ENCODE measurements around the gene WDR13.
"Not testable (repeated sequence)": the region's sequence is repeated elsewhere in the genome, so short reads cannot be mapped to it uniquely, and the experiment has no call there.

WDR13 gene

DNA sequence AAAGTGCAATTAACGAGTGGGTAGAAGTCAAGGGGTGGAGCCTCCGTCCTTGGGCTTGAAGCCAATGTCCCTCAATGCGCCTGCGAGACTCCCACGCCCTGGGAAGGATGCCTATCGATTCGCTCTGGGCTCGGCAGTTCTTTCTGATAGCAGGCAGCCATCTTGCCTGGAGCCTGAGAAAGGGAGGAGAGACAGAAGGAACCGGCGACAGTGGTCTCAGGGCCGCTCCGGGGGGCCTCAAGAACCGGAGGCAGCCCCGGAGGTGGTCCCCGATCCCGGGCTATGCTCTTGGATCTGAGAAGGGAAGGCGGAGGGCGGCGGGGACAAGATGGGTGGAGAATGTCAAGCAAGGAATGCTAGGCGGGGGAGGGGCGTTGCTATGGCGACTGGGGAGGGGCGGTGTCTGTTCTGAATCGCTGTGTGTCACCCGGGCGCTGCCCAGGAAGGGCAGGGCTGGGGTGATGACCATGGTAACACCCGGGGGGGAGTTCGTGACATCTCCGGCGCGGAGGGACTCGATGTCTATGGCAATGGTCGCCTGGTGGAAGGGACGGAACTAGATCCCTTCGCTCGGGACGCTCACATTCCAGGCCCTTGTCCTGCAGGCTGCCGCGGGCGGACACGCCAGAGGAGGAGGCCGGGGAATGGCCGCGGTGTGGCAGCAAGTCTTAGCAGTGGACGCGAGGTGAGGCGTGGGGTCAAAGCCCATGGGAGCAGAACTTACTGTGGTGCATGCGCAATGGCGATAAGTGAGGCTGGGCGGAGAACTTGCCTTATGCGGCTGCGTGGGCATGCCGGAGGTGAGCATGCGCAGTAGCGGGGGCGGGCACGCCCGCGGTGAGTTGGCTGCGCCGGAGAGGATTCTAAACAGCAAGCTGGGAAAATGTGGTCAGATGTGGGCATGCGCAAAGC is at the start of gene WDR13:
Gene WDR13, plus strand, starts transcription at position 140 of the 912 bp plus-strand sequence. Its CDS starts 505 bp downstream, at position 645.
- peak within 1 kb of the TSS; percentile 75 for H3K4me3 ChIP-seq (ENCODE audit: low read depth, low read length)

DNA sequence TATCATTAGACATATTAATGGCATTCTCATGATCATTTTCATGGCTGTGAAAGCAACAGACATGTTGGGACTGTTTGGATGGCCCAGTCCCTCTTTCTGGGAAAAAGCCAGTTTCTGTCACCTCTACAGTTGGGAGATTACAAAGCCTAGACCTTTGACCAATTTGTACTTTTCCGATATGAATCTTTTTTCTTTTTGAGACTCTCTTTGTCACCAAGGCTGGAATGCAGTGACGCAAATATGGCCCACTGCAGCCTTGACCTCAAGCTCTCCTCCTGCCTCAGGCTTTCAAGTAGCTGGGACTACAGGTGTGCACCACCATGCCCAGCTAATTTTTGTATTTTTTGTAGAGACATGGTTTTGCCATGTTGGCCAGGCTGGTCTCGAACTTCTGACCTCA is 48.4 kb upstream of the WDR13 start:
- H3K4me3 ChIP-seq (ENCODE audit: low read depth, low read length), result no peak overlapping the region

DNA sequence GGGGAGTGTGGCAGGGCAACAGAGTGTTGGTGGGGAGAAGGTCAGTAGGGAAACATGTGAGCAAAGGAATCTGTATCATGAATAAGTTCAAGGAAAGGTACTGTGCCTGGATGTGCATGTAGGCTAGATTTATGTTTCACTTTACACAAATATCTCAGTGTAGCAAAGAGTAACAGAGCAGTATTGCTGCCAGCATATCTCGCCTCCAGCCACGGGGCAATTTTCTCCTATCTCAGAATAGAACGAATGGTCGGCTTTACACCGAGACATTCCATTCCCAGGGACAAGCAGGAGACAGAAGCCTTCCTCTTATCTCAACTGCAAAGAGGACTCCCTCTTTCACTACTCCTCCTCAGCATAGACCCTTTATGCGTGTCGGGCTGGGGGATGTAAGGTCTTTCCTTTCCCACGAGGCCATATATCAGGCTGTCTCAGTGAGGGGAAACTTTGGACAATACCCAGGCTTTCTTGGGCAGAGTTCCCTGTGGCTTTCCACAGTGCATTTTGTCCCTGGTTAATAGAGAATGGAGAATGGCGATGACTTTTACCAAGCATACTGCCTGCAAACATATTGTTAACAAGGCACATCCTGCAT is 41.5 kb upstream of the WDR13 start:
- not testable (repeated sequence) for H3K4me3 ChIP-seq (ENCODE audit: low read depth, low read length)

DNA sequence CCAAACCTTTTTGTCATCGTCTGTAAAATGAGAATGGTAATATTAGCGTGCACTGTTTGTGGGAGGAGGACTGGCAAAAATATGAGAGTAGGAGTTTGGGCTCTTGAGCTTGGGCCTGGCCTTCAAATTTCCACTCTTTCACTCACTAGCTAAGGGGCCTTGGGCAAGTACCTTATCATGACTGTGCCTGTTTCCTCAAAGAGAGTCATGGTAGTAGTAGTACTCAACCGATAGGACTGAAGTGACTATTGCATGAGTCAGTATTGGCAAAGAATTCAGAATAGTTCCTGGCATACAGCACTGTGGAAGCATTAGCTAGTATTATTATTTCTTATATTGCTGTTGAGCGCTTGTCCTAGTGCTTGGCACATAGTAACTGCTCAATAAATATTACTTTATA is 39.0 kb upstream of the WDR13 start:
- no peak overlapping the region for H3K4me3 ChIP-seq (ENCODE audit: low read depth, low read length)

DNA sequence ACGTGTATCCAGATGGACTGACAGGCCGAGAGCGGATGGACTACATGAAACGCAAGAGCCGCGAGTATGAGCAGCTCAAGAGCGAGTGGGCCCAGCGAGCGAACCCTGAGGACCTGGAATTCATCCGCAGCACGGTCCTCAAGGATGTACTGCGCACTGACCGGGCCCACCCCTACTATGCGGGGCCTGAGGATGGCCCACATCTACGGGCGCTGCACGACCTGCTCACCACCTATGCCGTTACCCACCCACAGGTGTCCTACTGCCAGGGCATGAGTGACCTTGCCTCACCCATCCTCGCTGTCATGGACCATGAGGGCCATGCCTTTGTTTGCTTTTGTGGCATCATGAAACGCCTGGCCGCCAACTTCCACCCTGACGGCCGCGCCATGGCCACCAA is 37.7 kb upstream of the WDR13 start:
- H3K4me3 ChIP-seq (ENCODE audit: low read depth, low read length), result no peak overlapping the region

DNA sequence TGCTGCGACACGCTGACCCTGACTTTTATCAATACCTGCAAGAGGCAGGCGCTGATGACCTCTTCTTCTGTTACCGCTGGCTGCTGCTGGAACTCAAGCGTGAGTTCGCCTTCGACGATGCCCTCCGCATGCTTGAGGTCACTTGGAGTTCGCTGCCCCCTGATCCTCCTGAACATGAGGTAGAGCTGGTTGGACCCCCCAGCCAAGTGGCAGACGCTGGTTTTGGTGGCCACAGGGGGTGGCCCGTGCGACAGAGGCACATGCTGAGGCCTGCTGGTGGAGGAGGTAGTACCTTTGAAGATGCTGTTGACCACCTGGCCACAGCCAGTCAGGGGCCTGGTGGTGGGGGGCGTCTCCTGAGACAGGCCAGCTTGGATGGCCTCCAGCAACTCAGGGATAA is 37.2 kb upstream of the WDR13 start:
- H3K4me3 ChIP-seq (ENCODE audit: low read depth, low read length), result no peak overlapping the region

DNA sequence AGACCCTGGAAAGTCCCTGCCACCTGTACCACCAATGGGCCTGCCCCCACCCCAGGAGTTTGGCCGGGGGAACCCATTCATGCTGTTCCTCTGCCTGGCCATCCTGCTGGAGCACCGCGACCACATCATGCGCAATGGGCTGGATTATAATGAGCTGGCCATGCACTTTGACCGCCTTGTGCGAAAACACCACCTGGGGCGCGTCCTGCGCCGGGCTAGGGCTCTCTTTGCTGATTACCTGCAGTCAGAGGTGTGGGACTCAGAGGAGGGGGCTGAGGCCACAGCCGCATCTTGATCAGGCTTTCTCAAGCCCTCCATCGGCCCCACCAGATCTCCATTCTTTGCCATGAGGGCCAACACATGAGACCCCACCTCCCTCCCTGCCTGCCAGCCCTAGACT is 36.6 kb upstream of the WDR13 start:
- no peak overlapping the region for H3K4me3 ChIP-seq (ENCODE audit: low read depth, low read length)

DNA sequence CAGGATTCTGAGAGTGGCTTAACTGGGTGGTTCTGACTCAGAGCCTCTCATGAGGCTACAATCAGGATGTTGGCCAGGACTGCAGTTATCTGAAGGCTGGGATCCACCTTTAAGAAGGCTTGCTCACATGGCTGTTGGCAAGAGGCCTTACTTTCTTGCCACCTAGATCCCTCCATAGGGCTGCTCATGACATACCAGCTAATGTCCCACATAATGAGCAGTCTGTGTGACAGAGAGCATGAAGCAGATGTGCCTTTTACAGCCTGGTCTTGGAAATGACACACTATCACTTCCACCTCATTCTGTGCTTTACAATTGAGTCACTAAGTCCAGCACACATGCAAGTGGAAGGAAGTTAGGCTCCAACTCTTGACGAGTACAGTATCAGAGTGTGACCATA is 27.3 kb upstream of the WDR13 start:
- no peak overlapping the region for H3K4me3 ChIP-seq (ENCODE audit: low read depth, low read length)

DNA sequence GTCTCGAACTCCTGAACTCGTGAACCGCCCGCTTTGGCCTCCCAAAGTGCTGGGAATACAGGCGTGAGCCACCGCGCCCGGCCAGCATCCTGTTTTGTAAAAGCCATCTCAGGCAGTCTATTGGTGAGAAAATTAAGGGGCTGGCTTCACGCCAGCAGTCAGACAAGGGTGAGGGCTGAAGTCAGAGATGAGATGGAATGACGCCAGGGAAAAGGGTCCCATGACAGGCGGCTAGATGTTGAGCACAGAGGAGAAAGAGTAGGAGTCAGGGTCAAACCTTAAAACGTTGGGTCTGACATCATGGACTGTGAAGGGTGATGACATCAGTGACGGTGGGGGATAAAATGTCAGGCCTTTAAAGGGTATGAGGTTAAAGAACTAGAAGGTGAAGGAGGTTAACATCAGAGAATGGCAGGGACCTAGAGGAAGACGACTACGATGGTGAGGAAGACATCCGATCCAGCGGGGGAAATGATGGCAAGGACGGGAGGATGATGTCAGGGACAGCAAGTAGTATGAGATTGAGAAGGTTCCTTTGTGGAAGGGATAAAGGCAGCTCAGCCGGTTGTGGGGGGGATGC is 23.5 kb upstream of the WDR13 start:
- peak overlapping the region; percentile 83 for H3K4me3 ChIP-seq (ENCODE audit: low read depth, low read length)

DNA sequence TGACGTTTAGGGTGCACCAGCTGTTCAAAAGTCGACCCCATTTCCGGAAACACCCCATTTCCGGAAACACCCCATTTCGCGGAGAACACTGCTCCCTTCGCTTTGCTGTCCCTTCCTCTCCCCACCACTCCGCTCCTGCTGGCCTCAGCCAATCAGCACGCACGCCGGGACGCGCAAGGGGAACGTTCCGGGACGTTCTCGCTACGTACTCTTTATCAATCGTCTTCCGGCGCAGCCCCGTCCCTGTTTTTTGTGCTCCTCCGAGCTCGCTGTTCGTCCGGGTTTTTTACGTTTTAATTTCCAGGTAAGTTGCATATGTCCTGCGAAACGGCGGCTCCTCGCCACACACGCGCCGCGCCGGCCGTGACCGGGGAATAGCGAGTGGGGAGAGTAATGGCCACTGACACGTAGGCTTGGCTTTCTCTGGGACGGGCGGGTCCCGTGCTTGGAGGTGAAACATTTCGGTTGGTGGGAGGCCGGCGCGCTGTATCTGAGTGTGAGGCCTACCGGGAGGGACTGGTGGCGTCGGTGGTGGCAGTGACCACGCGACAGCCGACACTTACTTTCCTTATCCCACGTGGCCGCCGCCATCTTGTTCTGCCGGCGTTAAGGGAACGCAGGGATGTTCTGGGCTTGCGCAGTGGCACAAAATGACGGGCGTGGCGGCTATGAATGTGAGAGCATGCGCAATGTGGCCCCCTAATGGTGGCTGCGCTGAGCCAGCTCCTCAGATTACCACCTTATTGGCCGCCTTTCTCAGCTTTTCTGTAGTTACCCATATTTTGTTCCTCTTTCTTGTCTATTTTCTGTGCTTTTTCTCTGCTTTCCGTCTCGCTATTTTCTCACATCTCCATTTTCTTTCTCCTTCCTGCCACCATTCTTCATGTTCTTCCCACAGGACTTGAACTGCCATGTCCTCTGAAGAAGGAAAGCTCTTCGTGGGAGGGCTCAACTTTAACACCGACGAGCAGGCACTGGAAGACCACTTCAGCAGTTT is 22.7 kb upstream of the WDR13 start, which contains the start of gene RBM3:
Gene RBM3, plus strand, starts transcription at position 215 of the 997 bp plus-strand sequence. Its CDS starts 697 bp downstream, at position 912.
- peak within 1 kb of the TSS; percentile 83 for H3K4me3 ChIP-seq (ENCODE audit: low read depth, low read length)

DNA sequence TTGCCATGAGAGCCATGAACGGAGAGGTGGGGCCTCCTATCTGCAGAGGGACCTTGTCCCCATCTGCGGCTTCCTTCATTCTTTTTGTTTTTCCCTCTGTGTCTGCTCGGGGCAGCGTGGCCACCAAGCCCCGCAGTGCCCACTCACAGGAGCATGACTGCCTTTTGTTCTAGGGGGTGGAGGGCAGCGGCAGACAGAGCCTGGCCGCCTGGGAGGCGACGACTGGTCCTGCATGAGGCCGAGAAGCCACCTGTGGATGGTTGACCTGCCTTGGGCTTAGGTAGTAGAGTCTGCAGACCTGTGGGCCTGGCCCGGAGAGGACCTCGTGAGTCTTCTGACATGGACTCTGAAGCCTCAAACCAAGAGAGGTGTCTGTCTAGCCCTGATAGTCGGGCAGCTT is 21.6 kb upstream of the WDR13 start:
- H3K4me3 ChIP-seq (ENCODE audit: low read depth, low read length), result no peak overlapping the region

DNA sequence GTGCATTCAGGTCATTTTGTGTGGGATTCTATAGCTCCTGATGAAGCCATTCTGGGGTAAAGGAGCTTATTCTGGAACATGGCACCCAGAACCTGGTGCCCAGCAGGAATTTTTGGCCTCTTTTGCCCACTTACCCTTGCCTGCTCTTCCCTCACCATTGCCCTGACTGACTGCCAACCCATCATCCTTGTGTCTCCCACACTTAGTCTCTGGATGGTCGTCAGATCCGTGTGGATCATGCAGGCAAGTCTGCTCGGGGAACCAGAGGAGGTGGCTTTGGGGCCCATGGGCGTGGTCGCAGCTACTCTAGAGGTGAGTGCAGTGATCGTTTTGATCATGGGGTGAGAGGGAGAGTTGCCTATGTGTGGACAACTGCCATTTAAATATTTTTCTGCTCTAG is 21.2 kb upstream of the WDR13 start:
- H3K4me3 ChIP-seq (ENCODE audit: low read depth, low read length), result no peak overlapping the region

DNA sequence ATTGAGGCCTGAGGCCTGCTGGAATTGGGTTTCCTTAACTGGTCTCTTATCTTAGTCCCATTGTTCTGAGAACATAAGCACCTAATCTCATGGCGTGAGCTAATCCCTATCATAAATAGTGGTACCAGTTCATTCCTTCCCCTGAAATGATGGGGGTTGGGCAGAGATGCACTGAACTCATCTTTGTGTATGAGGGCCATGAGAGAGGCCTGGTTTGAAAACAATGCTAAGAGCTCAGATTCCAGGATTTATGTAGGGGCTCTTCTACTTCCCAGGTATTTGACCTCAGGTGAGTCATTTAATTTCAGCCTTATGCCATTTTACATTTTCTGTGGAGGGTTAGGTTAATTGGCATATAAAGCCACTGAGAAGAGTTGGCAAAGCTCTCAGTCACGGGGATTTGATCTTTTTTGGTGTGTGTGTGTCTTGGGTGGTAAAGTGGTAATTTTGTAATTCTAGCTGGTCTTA is 18.6 kb upstream of the WDR13 start:
- no peak overlapping the region for H3K4me3 ChIP-seq (ENCODE audit: low read depth, low read length)

DNA sequence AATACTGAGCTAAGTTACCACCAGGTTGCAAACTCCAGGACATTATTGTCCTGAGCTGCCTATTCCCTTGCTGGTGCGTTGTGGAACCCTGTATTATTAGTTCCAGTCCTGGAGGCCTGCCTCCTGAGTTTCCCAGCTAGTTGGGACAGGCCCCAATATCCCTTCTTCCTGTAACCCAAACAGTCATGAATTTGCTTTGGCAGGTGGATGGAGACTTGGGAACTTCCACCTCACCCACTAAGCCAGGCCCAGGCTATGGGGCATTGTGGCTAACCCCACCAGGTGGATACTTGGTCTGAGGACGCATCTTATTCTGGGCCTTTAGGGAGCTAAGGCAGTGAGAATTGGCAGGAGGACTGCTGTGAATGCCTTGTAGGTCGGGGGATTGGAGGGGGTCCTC is 18.0 kb upstream of the WDR13 start:
- H3K4me3 ChIP-seq (ENCODE audit: low read depth, low read length), result no peak overlapping the region

DNA sequence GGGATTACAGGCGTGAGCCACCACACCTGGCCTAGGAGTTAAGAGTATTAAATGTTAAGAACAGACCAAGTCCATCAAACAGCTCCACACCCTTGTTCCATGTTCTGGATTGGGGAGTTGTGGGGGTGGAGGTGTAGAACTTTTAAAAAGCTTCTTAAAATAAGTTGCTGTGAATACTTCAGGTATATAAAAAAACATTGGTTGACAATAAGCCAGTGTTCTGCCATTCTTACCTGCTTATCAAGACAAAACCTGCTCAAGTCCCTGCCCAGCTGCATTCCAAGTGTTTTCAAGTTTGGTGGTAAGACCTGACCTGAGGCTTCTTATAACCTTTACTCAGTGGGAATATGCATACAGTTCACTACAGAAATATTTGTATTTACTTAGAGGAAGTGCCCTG is 16.6 kb upstream of the WDR13 start:
- H3K4me3 ChIP-seq (ENCODE audit: low read depth, low read length), result no peak overlapping the region

DNA sequence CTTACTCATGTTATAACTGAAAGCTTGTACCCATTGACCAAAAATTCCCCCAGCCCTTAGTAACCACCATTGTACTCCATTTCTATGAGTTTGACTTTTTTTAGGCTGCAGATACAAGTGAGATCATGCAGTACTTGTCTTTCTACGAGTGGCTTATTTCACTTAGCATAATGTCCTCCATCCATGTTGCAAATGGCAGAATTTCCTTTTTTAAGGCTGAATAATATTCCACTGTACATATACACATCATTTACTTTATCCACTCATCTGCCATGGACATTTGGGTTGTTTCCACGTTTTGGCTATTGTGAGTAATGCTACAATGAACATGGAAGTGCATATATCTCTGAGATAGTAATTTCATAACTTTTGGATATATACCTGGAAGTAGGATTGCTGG is 12.6 kb upstream of the WDR13 start:
- H3K4me3 ChIP-seq (ENCODE audit: low read depth, low read length), result no peak overlapping the region

DNA sequence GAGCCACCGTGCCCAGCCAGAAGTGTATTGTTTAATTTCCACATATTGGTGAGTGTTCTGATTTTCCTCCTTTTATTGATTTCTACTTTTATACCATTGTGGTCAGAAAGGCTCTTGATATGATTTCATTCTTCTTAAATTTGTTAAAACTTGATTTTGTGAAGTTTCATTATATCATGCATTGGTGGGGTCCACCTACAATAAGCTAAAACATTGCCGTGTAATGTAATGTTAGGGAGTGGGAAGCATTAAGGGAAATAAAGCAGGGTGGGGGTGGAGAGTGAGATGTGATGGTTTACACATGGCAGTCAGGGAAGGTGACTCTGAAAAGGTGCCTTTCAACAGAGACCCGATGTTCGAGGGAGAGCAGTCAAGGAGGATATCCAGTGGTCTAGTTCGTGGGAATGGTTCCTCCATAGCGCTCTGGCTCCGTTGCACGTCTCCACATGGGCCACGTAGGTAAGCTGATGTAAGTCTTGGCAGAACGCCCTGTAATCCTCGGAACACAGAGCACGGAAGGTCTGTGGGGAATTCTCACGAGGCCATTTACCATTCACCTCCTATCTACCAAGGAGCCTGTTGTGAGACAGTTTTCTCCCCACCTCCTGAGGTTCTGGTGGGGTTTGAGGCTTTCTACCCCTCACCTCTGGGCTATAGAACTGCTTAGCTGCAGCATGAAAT is 7.7 kb upstream of the WDR13 start:
- no peak overlapping the region for H3K4me3 ChIP-seq (ENCODE audit: low read depth, low read length)

DNA sequence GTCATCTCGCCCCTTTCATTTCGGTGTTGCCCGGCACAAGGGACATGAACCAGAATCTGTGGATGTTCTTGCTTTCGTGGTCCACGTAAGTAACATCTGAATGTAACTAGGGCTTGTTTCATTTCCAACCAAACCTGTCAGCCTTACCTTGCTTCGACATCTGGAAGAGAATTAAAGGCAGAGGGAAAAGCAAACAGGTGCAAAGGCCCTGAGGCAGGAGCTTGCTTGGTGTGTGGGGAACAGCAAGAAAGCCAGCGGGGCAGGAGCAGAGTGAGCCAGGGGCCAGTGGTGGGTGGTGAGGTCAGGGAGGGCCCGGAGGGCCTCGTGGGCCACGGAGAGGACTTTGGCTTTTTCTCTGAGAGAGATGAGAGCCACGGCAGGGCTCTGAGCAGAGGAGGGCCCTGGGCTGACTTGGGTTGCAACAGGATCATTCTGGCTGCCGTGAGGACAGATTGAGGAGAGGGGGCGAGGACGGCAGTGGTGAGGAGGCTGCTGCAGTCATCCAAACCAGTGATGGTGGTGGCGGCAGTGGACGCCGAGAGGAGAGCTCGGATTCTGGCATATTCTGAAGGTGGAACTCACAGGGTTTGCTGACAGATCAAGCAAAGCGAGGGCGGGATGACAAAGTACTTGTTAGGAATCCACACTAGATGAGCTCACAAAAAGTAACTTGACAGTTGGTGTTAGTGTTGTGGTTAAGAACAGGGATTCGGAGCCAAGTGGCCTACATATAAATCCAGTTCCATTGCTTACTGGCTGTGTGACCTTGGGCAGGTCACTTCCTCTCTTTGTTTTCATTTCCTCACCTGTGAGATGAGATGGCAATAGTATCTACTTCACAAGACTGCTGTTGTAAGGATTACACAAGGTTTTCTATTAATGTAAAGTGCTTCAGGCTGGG is 6.8 kb upstream of the WDR13 start:
- no peak overlapping the region for H3K4me3 ChIP-seq (ENCODE audit: low read depth, low read length)

DNA sequence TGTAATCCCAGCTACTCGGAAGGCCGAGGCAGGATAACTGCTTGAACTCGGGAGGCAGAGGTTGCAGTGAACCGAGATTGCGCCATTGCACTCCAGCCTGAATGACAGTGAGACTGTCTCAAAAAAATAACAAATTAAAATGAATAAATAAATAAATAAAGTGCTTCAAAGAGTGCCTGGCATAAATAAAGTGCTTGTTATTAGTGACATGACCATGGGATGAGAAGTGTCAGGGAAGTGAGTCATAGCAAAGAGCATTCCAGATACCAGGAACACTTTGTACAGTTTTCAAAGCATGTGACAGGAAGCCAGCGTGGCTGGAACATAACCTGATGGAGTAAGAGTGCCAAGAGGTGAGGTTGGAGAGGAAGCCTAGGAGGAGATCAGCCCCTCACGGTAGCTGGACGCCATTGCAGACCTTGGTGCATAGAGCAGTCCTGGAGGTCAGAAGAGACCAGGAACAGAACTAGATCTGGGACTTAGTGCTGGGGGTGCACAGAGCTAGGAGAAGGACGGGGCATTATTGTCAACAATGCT is 6.0 kb upstream of the WDR13 start:
- H3K4me3 ChIP-seq (ENCODE audit: low read depth, low read length), result no peak overlapping the region

Measured in iPS-11a (cell line).